NCI-H526 (cell line): ENCODE measurements around the gene DOCK11.

Experiments
- DNase-seq, 2 experiments: peaks; one replicate each; lab custom pipeline; 2025; lab: John Stamatoyannopoulos, UW

DOCK11 gene

DNA sequence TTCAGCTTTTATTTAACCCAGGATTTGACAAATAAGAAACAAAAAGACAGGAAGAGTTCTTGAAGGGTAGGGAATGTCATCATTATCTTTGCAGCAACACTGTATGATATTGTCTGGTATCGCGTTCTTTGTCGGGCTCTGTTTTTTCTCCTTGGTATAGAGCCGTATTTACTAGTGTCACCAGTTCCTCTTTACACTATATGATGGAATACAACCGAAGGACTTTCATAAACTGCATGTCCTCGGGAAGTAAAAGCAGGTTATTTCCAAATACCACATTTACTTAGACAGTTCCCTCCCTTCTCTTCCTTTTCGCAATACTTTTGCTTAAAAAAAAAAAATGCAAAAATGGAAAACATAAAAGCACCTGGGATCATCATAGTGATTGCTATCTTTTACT is 135.2 kb downstream of the DOCK11 start:
- no peak for DNase-seq

- no peak for DNase-seq
Measured at GRCh38 chrX:118631586-118631985, 136.0 kb downstream of the DOCK11 start.

DNA sequence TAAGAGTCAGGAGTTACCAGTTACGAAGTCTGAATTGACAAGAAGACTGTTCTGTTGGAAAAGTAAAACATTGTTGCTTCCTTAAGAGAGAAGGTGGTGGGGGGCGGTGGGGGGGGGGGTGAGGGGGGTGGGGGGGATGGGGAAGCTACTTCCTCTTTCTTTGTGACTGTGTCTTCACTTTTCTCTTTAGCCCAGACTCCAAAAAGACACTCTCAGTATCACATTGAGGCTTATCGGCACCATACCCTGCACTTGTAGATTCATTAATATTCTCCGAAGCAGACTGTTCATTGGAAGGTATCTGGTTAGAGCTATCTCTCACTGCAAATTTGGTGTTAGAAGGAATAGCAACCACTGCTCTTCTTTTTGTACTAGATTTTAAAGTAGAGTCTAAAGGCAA is 137.2 kb downstream of the DOCK11 start:
- no peak for DNase-seq

DNA sequence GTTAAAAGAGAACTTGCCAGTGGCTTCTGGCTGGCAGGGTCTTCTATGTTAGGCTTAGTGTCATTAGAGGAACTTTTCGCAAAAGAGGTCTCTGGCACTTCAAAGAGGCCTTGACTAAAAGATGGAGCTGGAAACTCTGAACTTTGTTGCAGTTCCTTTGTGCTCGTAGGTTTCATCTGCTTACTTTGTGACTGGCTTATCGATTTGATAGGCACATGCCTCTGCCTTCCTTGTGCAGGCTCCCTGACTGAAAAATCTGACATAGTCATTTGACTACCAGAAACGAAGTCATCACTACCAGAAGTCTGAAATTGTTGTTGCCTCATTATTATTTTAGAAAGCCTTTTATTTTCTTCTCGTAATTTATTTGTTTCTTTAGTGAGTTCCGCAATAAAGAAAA is 137.9 kb downstream of the DOCK11 start:
- DNase-seq, result no peak

DNA sequence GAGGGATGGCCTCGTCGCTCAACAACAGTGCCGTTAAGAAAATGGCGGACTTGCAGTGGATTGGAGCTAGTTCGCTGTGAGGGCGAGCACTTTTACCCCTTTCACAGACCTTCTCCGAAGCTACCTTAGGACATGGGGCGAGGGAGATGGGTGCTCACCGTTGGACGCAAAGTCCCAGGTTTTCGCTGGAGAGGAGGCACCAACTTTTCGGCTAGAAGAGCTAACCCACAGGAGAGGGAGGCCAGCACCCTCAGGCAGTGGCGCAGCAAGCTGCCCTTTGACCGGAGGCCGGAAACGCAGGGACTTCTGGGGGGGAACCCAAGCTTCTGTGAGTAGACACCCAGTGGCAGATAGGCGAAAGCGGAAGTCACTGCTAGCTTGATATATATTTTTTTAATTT is 138.7 kb downstream of the DOCK11 start:
- DNase-seq, result no peak

- DNase-seq, result peak in 1 of 2 experiments; percentile 54
Measured at GRCh38 chrX:118637997-118638396, 142.4 kb downstream of the DOCK11 start.

- peak; percentile 73 to 82 for DNase-seq
Measured at GRCh38 chrX:118644378-118644777, 148.8 kb downstream of the DOCK11 start.

DNA sequence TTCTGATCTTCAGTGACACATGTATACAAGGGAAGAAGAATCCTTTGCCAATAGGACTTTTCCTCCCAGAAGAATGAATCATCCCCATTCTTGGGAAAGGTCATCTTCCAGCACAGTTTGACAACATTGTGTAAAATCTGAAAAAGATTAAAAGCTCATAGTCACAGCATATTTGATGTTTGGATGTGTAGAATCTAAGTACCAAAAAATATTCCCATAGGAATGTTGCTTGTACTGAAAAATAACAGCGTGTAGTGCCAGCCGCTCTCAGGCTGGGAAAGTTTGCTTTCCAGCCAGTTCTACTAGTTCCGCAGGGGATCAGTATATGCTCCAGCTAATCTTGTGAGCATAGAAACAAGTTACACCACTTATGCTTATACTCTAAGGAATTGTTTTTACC is 157.1 kb downstream of the DOCK11 start:
- no peak for DNase-seq

GRCh38 chrX:118654331-118654730 is 158.7 kb downstream of the DOCK11 start:
- no peak for DNase-seq

GRCh38 chrX:118655561-118656246 is 160.1 kb downstream of the DOCK11 start:
- no peak for DNase-seq

GRCh38 chrX:118657413-118657812 is 161.8 kb downstream of the DOCK11 start:
- no peak for DNase-seq

- DNase-seq, result no peak
Measured at GRCh38 chrX:118660085-118660484, 164.5 kb downstream of the DOCK11 start.

DNA sequence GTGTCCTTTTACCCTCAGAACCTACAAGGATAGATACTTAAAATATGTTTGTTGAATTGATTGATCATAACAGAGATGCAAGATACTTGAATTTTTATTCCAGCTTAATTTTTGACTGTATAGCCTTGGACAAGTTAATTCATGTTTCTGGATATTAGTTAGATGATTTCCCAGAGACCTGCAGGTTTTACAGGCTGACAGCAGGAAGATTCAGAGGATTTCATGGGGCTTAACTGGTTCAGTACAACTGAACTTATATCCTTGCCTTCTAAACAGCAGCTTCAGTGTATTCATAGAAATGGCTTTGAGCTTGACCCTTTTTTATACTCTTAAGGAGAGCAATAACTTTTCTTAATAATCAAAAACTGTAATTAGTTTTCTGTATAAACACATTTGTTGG is 169.6 kb downstream of the DOCK11 start:
- no peak for DNase-seq

DNA sequence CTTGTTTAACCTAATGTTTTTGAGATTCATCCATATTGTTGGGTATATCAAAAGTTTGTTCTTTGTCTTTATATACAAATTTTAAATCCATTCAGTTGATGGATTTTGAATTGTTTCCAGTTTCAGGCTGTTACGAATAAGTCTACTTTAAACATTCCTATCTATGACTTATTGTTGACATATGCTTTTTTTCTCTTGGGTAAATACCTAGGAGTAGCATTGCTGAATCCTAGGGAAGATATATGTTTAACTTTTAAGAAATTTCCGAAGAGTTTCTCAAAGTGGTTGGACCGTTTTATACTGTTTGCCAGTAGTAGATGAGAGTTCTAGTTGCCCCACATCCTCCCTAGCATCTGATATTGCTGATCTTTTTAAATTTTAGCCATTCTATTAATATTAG is 170.9 kb downstream of the DOCK11 start:
- DNase-seq, result no peak

- no peak for DNase-seq
Measured at GRCh38 chrX:118669435-118669834, 173.8 kb downstream of the DOCK11 start.

DNA sequence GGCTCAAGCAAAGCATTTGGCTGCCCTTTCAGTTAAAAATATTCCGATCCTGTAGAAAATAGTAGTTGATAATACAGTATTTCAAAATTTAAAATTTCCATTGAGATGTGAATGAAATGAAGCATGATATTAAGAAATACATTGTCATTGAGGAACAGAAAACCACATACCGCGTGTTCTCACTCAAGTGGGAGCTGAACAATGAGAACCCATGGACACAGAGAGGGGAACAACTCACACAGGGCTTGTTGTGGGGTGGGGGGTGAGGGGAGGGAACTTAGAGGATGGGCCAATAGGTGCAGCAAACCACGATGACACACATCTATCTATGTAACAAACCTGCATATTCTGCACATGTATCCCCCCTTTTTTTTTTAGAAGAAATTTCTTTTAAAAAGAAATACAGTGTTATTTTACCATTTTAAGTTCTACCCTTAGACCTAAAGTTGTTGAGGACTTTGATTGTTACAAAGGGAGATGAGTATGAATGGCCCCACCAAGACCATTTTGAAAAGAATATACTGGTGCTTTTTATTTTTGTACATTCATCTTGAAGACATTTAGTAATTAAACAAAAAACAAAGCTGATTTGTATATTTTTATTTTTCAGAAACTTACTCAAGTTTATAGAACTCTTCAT is 179.8 kb downstream of the DOCK11 start:
- peak; percentile 81 to 84 for DNase-seq

GRCh38 chrX:118675966-118676349 is 180.3 kb downstream of the DOCK11 start:
- DNase-seq, result no peak

- DNase-seq, result no peak
Measured at GRCh38 chrX:118677318-118677717, 181.7 kb downstream of the DOCK11 start.

GRCh38 chrX:118679290-118679689 is 183.7 kb downstream of the DOCK11 start:
- DNase-seq, result peak in 1 of 2 experiments; percentile 21

DNA sequence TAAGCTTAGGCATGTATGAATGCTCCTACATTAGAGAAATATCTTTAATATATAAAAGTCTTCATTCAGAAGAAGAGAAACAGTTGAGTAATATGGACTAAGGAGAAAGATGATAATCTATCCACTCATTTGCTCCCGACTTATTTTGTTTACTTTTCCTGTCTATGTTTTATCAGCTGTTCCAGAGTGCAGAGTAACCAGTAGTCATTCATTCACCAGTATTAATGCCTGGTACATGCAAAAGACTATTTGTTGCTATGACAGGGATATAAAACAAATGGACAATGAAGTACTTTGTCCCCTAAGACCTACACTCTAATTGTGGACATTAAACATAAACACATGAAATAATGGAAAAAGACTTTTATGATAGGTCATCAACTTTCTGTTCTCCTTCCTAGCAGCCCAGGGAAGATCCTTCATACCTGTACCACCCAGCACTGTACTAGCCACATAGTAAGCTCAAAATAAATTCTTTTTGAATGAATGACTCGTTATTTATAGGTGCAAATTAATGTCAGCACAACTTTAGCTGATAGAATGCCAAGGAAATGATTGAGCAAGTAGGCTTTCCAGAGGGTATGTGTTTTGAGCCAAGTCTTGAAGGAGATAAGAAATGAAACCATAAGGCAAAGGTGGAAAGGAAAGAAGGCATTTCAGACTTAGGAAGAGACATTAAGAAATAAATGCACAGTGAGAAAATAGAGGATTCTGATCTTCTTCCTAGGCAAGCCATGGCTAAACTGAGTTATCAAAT is 186.8 kb downstream of the DOCK11 start:
- DNase-seq, result peak; percentile 82 to 94

DNA sequence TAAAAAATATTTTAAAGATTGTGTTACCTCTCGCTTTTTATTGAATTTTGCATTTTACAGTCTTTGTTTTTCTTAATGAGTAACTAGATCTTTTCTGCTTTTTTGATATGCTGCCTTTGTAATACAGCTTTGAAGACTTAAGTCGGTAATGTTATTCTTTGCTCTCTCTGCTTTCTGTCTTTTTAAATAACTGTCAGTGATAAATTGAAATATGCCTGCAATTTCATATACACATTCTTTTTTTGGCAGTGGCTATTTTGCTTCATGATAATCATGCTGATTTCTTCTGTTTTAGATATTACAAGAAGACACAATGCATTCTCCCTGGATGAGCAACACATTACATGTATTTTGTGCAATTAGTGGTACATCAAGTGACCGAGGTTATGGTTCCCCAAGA is 189.8 kb downstream of the DOCK11 start:
- no peak for DNase-seq

GRCh38 chrX:118688935-118689334 is 193.3 kb downstream of the DOCK11 start:
- no peak for DNase-seq

GRCh38 chrX:118693843-118694242 is 198.2 kb downstream of the DOCK11 start:
- no peak for DNase-seq
